GM12891 (cell line): Measurements from ENCODE around the gene TP73.

ENCODE experiments used
- DNase-seq: peaks from one replicate; pipeline ENCODE4 v3.0.0; 2011; ENCODE audit warnings: low spot score; ENCODE audit not compliant: insufficient read length
- FAIRE-seq: peaks from 2 replicates; lab custom pipeline; 2011; peaks lifted over from hg19 to GRCh38; lab: Jason Lieb, UNC
- PAX5 ChIP-seq: IDR thresholded peaks from 2 replicates; pipeline ENCODE4 v1.6.1; 2011; ENCODE audit warnings: low read length, moderate library complexity, mild to moderate bottlenecking; ENCODE audit not compliant: insufficient read depth, severe bottlenecking
- POLR2A ChIP-seq: IDR thresholded peaks from 2 replicates; pipeline ENCODE4 v1.6.1; 2011; ENCODE audit warnings: low read depth, low read length, control low read depth
- POLR2AphosphoS5 ChIP-seq: IDR thresholded peaks from 2 replicates; pipeline ENCODE4 v1.6.1; 2011; ENCODE audit warnings: low read depth, low read length, control low read depth
- POU2F2 ChIP-seq: IDR thresholded peaks from 2 replicates; pipeline ENCODE4 v1.6.1; 2011; ENCODE audit warnings: low read depth, mild to moderate bottlenecking, control low read depth, low read length, moderate library complexity
- SPI1 ChIP-seq: IDR thresholded peaks from 2 replicates; pipeline ENCODE4 v1.6.1; 2011; ENCODE audit warnings: low read depth, low read length, control low read depth
- TAF1 ChIP-seq: IDR thresholded peaks from 2 replicates; pipeline ENCODE4 v1.6.1; 2011; ENCODE audit warnings: low read depth, low read length, control low read depth

Gene TP73

GRCh38 chr1:3693321-3693720, 41.0 kb downstream of the TP73 start:
- DNase-seq (no peak), FAIRE-seq (no peak)
- TF ChIP-seq SPI1, result no peak
- TF ChIP-seq POLR2A, result no peak
- no peak for TF ChIP-seq TAF1
- no peak for TF ChIP-seq POLR2AphosphoS5
- TF ChIP-seq POU2F2, result no peak
- TF ChIP-seq PAX5, result no peak

- FAIRE-seq (peak; percentile 56), DNase-seq (peak; percentile 90)
- TF ChIP-seq POLR2AphosphoS5 (no peak), POLR2A (no peak), SPI1 (no peak), PAX5 (no peak), TAF1 (no peak), POU2F2 (no peak)
These were observed 43.3 kb downstream of the TP73 start for GRCh38 chr1:3695326-3696217.

DNA sequence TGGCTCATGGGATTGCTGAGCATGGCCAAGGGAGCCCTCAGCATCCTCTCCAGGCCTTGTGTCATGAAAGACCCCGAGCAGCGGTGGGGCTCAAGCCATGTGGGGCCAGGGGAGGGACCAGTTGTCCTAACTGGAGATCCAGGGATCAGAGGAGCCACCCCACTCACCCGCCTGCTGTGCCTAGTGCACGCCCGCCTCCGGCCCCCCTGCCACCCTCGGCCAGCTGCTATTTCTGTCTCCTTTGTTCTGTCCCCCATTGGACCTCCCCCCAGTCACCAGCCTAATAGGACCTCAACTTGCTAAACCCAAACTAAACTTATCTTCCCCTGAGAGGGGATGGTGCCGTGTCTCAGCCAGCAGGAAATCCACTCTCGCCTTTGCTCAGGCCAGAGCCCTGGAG, 44.4 kb downstream of the TP73 start:
- DNase-seq (no peak), FAIRE-seq (no peak)
- TF ChIP-seq POLR2AphosphoS5 (no peak), SPI1 (no peak), PAX5 (no peak), TAF1 (no peak), POLR2A (no peak), POU2F2 (no peak)

DNA sequence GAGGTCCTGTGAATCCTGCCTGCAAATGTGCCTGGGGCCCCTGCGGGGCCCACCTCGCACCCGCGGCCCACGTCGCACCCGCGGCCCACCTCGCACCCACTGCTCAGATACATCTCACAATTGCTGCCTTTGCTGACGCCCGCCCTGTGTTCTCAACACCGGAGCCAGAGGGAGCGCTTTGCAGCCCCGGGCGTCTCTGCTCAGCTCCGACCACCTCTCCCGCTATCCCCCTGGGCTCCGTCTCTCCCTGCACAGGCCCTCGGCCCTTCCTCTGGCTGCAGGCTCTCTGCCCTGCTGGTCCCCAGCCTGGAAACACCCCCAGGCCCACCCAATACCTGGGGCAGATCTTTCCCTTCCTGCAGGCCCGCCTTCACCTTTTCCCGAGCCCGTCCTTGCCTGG, 44.8 kb downstream of the TP73 start:
- DNase-seq (no peak), FAIRE-seq (no peak)
- TF ChIP-seq POLR2A, result no peak
- TF ChIP-seq TAF1, result no peak
- TF ChIP-seq SPI1, result no peak
- no peak for TF ChIP-seq POLR2AphosphoS5

DNA sequence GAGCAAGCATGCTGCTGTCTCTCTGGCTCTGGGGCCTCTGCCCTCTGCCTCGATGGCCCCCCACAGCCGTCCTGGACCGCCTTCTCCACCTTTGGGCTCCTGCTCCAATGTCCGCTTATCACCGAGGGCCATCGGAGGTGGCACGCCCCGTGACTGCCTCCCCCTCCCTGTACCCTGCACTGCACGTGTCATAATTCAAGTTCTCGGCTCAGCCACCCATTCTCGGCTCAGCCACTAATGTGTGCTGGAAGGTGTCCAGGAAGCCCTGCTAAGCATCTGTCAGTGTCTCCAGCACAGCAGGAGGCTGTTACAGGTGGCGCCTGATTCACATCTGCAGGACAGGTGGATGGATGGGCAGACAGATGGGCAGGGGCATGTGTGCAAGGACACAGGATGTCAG, 45.5 kb downstream of the TP73 start:
- DNase-seq (no peak), FAIRE-seq (no peak)
- TF ChIP-seq SPI1 (no peak), POU2F2 (no peak), POLR2AphosphoS5 (no peak), PAX5 (no peak), POLR2A (no peak), TAF1 (no peak)

DNA sequence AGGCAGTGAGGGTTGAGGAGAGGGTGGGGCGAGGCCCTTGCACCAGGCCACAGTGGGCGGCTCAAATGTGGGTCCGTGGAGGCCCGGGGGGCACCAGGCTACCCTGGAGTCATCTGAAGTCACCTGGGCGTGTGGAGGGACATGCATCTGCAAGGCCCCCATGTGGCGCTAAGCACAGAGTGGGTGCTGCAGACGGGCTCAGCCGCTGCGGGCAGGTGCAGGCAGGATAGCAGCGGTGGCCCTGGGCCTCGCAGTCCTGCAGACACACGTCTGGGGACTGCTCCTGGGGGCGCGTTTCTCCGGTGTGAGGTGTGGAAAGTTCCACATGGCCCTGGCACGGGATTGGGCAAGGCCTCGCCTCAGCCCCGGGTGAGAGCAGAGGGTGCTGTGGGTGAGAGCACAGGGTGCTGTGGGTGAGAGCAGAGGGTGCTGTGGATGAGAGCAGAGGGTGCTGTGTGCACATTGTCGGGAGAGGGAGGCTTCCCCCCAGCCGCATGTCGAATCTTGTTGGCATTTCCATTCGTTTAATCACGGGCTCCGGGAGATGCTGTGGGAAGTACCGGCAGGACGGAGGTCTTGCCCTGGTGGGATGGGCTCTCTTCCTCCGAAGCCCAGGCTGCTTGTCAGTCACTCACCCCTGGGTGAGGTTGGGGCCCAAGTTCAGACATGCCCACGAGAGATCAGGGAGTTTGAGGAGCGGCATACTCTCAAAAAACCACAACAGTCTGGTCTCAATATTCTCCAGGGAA, 46.5 kb downstream of the TP73 start:
- TF ChIP-seq POU2F2, result no peak
- TF ChIP-seq SPI1, result no peak
- no peak for TF ChIP-seq POLR2AphosphoS5
- TF ChIP-seq PAX5, result no peak
- no peak for TF ChIP-seq POLR2A
- no peak for TF ChIP-seq TAF1
- no peak for DNase-seq
- FAIRE-seq, result no peak

- no peak for DNase-seq
- TF ChIP-seq POU2F2, result no peak
- FAIRE-seq, result no peak
These were observed 47.3 kb downstream of the TP73 start for GRCh38 chr1:3699596-3699995.

GRCh38 chr1:3700631-3701030, 48.3 kb downstream of the TP73 start:
- FAIRE-seq (no peak), DNase-seq (no peak)
- no peak for TF ChIP-seq PAX5
- no peak for TF ChIP-seq SPI1
- TF ChIP-seq TAF1, result no peak
- TF ChIP-seq POLR2A, result no peak
- TF ChIP-seq POU2F2, result no peak
- no peak for TF ChIP-seq POLR2AphosphoS5

GRCh38 chr1:3702528-3702927, 50.2 kb downstream of the TP73 start:
- DNase-seq (no peak), FAIRE-seq (no peak)
- TF ChIP-seq TAF1 (no peak), POLR2A (no peak), POU2F2 (no peak), SPI1 (no peak), POLR2AphosphoS5 (no peak), PAX5 (no peak)
